Liver (tissue), 9 donors: ENCODE data around the gene TMEM163. TPM values are rescaled to one million over a fixed set of nuclear protein-coding genes. Genes with fewer than 3 reads are reported as not detected.

Source experiments
- DNase-seq: peaks from one replicate; pipeline ENCODE4 v3.0.0-alpha.2; 2017; ENCODE audit warnings: low spot score
- H3K27ac ChIP-seq, 2 donors: one replicate each; pipeline ENCODE4 v1.7.0; 2013; ENCODE audit warnings: inconsistent platforms in 2 of 2, low read length in 2 of 2, control low read depth in 1 of 2, low read depth in 1 of 2, mild to moderate bottlenecking in 1 of 2
- H3K27me3 ChIP-seq, 4 donors: one replicate each; pipeline versions ENCODE4 v1.6.1 to v1.7.0; 2013; ENCODE audit warnings: low read length in 3 of 4, inconsistent platforms in 1 of 4, mild to moderate bottlenecking in 1 of 4, moderate library complexity in 1 of 4; ENCODE audit not compliant: control insufficient read depth in 4 of 4, insufficient read depth in 4 of 4
- H3K36me3 ChIP-seq, 4 donors: one replicate each; pipeline versions ENCODE4 v1.6.1 to v1.7.0; 2013; ENCODE audit warnings: low read length in 3 of 4, mild to moderate bottlenecking in 3 of 4, low read depth in 1 of 4, moderate library complexity in 1 of 4; ENCODE audit not compliant: control insufficient read depth in 4 of 4, insufficient read depth in 3 of 4
- H3K4me1 ChIP-seq, 4 donors: one replicate each; pipeline versions ENCODE4 v1.6.1 to v1.7.0; 2013; ENCODE audit warnings: low read length in 3 of 4, mild to moderate bottlenecking in 3 of 4, moderate library complexity in 1 of 4; ENCODE audit not compliant: control insufficient read depth in 4 of 4, insufficient read depth in 4 of 4
- H3K4me3 ChIP-seq, 3 donors: one replicate each; pipeline versions ENCODE4 v1.6.1 to v1.7.0; 2013; ENCODE audit warnings: low read length in 3 of 3, control low read depth in 1 of 3, low read depth in 1 of 3, mild to moderate bottlenecking in 1 of 3
- H3K9ac ChIP-seq, 2 donors: one replicate each; pipeline ENCODE4 v1.7.0; 2013; ENCODE audit warnings: low read length in 2 of 2, mild to moderate bottlenecking in 2 of 2, moderate library complexity in 2 of 2, control low read depth in 1 of 2, low read depth in 1 of 2
- H3K9me3 ChIP-seq, 4 donors: one replicate each; pipeline versions ENCODE4 v1.6.1 to v1.7.0; 2013; ENCODE audit warnings: low read length in 3 of 4; ENCODE audit not compliant: control insufficient read depth in 4 of 4
- ATF3 ChIP-seq: IDR thresholded peaks from 2 replicates; pipeline ENCODE4 v1.6.1; 2016; ENCODE audit warnings: antibody characterized with exemption
- CTCF ChIP-seq: fragments of 150-350 bp; IDR thresholded peaks from 2 replicates; pipeline ENCODE4 v1.5.1; 2017; ENCODE audit warnings: improper control_type of control experiment, low read depth, low read length; ENCODE audit not compliant: missing input control
- EGR1 ChIP-seq, 2 donors: IDR thresholded peaks; 2 replicates each; pipeline ENCODE4 v1.6.1; 2016 to 2018; ENCODE audit warnings: antibody characterized with exemption in 2 of 2, low read depth in 2 of 2
- FOXA1 ChIP-seq: IDR thresholded peaks from 2 replicates; pipeline ENCODE4 v1.6.1; 2016; ENCODE audit warnings: antibody characterized with exemption
- GABPA ChIP-seq, 2 donors: IDR thresholded peaks in 1 of 2; conservative IDR thresholded peaks in 1 of 2; 2 replicates each; pipeline ENCODE4 v1.6.1; 2016; ENCODE audit warnings: antibody characterized with exemption in 2 of 2, mild to moderate bottlenecking in 1 of 2, moderate library complexity in 1 of 2
- HNF4A ChIP-seq, 2 donors: conservative IDR thresholded peaks; 2 replicates each; pipeline ENCODE4 v1.6.1; 2016; ENCODE audit warnings: antibody characterized with exemption in 2 of 2, mild to moderate bottlenecking in 2 of 2
- HNF4G ChIP-seq: IDR thresholded peaks from 2 replicates; pipeline ENCODE4 v1.6.1; 2016; ENCODE audit warnings: antibody characterized with exemption
- JUND ChIP-seq, 2 donors: IDR thresholded peaks; 2 replicates each; pipeline ENCODE4 v1.6.1; 2016; ENCODE audit warnings: antibody characterized with exemption in 2 of 2
- MAX ChIP-seq: IDR thresholded peaks from 2 replicates; pipeline ENCODE4 v1.6.1; 2016; ENCODE audit warnings: antibody characterized with exemption
- NR2F2 ChIP-seq: IDR thresholded peaks from 2 replicates; pipeline ENCODE4 v1.6.1; 2016; ENCODE audit warnings: antibody characterized with exemption
- RAD21 ChIP-seq, 2 donors: IDR thresholded peaks; 2 replicates each; pipeline ENCODE4 v1.6.1; 2016; ENCODE audit warnings: antibody characterized with exemption in 2 of 2, mild to moderate bottlenecking in 2 of 2
- REST ChIP-seq: IDR thresholded peaks from 2 replicates; pipeline ENCODE4 v1.6.1; 2016; ENCODE audit warnings: antibody characterized with exemption, mild to moderate bottlenecking
- RXRA ChIP-seq, 2 donors: IDR thresholded peaks; 2 replicates each; pipeline ENCODE4 v1.6.1; 2017 to 2018; ENCODE audit warnings: antibody characterized with exemption in 2 of 2, mild to moderate bottlenecking in 1 of 2
- SP1 ChIP-seq: IDR thresholded peaks from 2 replicates; pipeline ENCODE4 v1.6.1; 2018; ENCODE audit warnings: antibody characterized with exemption, mild to moderate bottlenecking
- TAF1 ChIP-seq: conservative IDR thresholded peaks from 2 replicates; pipeline ENCODE4 v1.6.1; 2016; ENCODE audit warnings: antibody characterized with exemption, mild to moderate bottlenecking
- YY1 ChIP-seq: IDR thresholded peaks from 2 replicates; pipeline ENCODE4 v1.6.1; 2016; ENCODE audit warnings: antibody characterized with exemption, mild to moderate bottlenecking
- ZBTB33 ChIP-seq: IDR thresholded peaks from 2 replicates; pipeline ENCODE4 v1.6.1; 2016; ENCODE audit warnings: antibody characterized with exemption
- WGBS: extraction: QIAGEN DNeasy Blood & Tissue Kit; methylation state at CpG from one replicate; pipeline ENCODE4 v1.1.7; 2013; 5-methylcytosine and 5-hydroxymethylcytosine counted together
- polyA plus RNA-seq, 2 donors: library from polyadenylated mRNA; stranded (reverse) in 1 of 2; unstranded in 1 of 2; fragments of 200-250 nt in 1 of 2; fragments of >200 nt in 1 of 2; fragmentation: Nextera tagmentation in 1 of 2; extraction: Ambion mirVana in 1 of 2; gene quantifications; one replicate each; pipeline versions ENCODE4 v1.2.1 to v1.2.3, GENCODE V29; 2013 to 2015
- total RNA-seq, 2 donors: library from RNA; depleted of rRNA; stranded (reverse); fragments of >200 nt; gene quantifications; one replicate each; pipeline ENCODE4 v1.2.3, GENCODE V29; 2014
- donor health status: healthy.
- donor health status: healthy.
- donor health status: healthy.
- donor health status: healthy.
- donor health status: healthy.

TMEM163 gene
- total and polyA plus RNA-seq, 4 donors: 0.08 to 0.48 (median 0.25) TPM

GRCh38 chr2:134727385-134727784 is 8.6 kb upstream of the TMEM163 start:
- DNase-seq: no peak
- Histone ChIP-seq H3K9ac (no peak overlapping the region), H3K4me1 (no peaks in the 10 kb centered on the region), H3K36me3 (no peaks in the 10 kb centered on the region), H3K4me3 (no peak overlapping the region), H3K9me3 (no peaks in the 10 kb centered on the region), H3K27ac (no peak overlapping the region), H3K27me3 (peaks cover 0 to 15% (median 0%) of the 10 kb centered on the region in 4 donors)
- WGBS: 80% methylated on average over 4 of the region's 4 CpGs
- no peak for TF ChIP-seq JUND (IDR thresholded peaks at IDR 0.05)
- TF ChIP-seq HNF4G: no peak
- TF ChIP-seq RAD21 (IDR thresholded peaks at IDR 0.05): no peak
- TF ChIP-seq REST: no peak
- no peak for TF ChIP-seq HNF4A (conservative IDR thresholded peaks at IDR 0.05)
- no peak for TF ChIP-seq NR2F2
- no peak for TF ChIP-seq YY1
- TF ChIP-seq RXRA (IDR thresholded peaks at IDR 0.05): no peak
- no peak for TF ChIP-seq ZBTB33
- TF ChIP-seq FOXA1: no peak
- no peak for TF ChIP-seq MAX
- no peak for TF ChIP-seq ATF3
- TF ChIP-seq CTCF: no peak
- no peak for TF ChIP-seq GABPA (IDR thresholded peaks at IDR 0.05 in 1 of 2, conservative IDR thresholded peaks at IDR 0.05 in 1 of 2)

GRCh38 chr2:134726645-134727044 is 7.8 kb upstream of the TMEM163 start:
- Histone ChIP-seq H3K27ac (no peak overlapping the region), H3K36me3 (no peaks in the 10 kb centered on the region), H3K27me3 (peaks cover 0 to 18% (median 0%) of the 10 kb centered on the region in 4 donors), H3K9me3 (no peaks in the 10 kb centered on the region), H3K9ac (no peak overlapping the region), H3K4me3 (no peak overlapping the region), H3K4me1 (no peaks in the 10 kb centered on the region)
- TF ChIP-seq RAD21 (IDR thresholded peaks at IDR 0.05): no peak
- no peak for TF ChIP-seq GABPA (IDR thresholded peaks at IDR 0.05 in 1 of 2, conservative IDR thresholded peaks at IDR 0.05 in 1 of 2)
- TF ChIP-seq FOXA1: no peak
- no peak for TF ChIP-seq JUND (IDR thresholded peaks at IDR 0.05)
- TF ChIP-seq RXRA (IDR thresholded peaks at IDR 0.05): no peak
- TF ChIP-seq ATF3: no peak
- no peak for TF ChIP-seq HNF4G
- no peak for TF ChIP-seq SP1
- TF ChIP-seq EGR1 (IDR thresholded peaks at IDR 0.05; ENCODE audit: low read depth in 2 of 2): no peak
- no peak for TF ChIP-seq CTCF
- no peak for TF ChIP-seq HNF4A (conservative IDR thresholded peaks at IDR 0.05)
- no peak for TF ChIP-seq YY1
- no peak for TF ChIP-seq MAX
- no peak for TF ChIP-seq TAF1
- TF ChIP-seq NR2F2: no peak
- DNase-seq: no peak
